Smooth muscle cell of the coronary artery (primary cell): ENCODE measurements around the gene MMP20. TPM values are rescaled to one million over a fixed set of nuclear protein-coding genes. Genes with fewer than 3 reads are reported as not detected.

Experiments
- total RNA-seq: library from RNA; depleted of rRNA; stranded (reverse); fragments of >200 nt; gene quantifications from 2 replicates; pipeline ENCODE4 v1.2.3, GENCODE V29; 2014; ENCODE audit warnings: low replicate concordance

MMP20 gene, protein sequence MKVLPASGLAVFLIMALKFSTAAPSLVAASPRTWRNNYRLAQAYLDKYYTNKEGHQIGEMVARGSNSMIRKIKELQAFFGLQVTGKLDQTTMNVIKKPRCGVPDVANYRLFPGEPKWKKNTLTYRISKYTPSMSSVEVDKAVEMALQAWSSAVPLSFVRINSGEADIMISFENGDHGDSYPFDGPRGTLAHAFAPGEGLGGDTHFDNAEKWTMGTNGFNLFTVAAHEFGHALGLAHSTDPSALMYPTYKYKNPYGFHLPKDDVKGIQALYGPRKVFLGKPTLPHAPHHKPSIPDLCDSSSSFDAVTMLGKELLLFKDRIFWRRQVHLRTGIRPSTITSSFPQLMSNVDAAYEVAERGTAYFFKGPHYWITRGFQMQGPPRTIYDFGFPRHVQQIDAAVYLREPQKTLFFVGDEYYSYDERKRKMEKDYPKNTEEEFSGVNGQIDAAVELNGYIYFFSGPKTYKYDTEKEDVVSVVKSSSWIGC
- not detected in 2 replicates for total RNA-seq

DNA sequence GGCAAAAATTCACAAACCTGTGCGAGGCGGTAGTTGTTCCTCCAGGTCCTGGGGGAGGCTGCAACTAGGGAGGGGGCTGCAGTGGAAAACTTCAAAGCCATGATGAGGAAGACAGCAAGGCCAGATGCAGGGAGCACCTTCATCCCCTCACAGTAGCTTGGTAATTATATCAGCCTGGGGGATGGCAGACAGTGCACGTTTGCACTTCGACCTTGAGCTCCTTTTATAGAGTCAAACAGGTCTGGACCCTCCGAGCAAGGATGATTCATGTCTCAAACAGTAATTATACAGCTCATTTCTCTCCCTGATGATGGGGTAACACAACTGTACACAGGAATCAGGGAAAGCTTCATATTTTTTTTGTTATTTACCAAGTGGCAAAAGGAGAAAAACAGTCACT is at the start of gene MMP20:
TSS of gene MMP20 (minus strand) at position 156 of the 400 bp plus-strand sequence. CDS start at position 143, 13 bp downstream.

DNA sequence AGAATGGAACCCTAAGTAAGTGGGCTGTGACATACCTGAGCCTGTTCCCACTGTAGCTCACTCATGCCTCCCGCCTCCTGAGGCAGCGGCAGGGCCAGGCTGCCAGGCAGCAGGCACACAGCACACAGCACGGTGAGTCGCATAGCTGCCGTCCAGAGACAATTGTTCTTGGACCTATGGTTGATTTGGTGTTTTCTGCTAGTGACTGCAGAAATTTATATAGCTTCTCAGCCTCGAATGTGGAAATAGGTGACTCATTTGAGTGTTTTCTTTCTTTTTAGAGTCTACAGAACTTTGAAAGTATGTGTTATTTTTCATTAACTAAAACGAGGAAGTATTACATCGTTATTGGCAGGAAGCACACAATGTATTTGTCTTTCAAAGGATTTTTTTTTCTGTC is 94.6 kb downstream of the MMP20 start, which contains the start of gene MMP7:
TSS of gene MMP7 (minus strand) at position 190 of the 400 bp plus-strand sequence. CDS start at position 143, 47 bp downstream.

Other genes with a start within 250 kb of the MMP20 start
- 60.4 and 86.6 TPM in 2 replicates for gene TMEM123, start 172.6 kb downstream of the MMP20 start, total RNA-seq
- not detected in 2 replicates for gene MMP7, start 94.6 kb downstream of the MMP20 start, total RNA-seq
- gene MMP27, start 80.4 kb upstream of the MMP20 start, total RNA-seq, result 1.3 TPM in 1 of 2 replicates, not detected in the other
- gene MMP8, start 99.6 kb upstream of the MMP20 start, total RNA-seq, result not detected in 2 replicates
- gene MMP10, start 155.3 kb upstream of the MMP20 start, total RNA-seq, result 0.35 and 3.2 TPM in 2 replicates
- 73.8 and 4,826 TPM in 2 replicates for gene MMP1, start 172.8 kb upstream of the MMP20 start, total RNA-seq
- 0.08 and 76.1 TPM in 2 replicates for gene MMP3, start 218.3 kb upstream of the MMP20 start, total RNA-seq
- gene MMP12, start 249.7 kb upstream of the MMP20 start, total RNA-seq, result under 0.01 and 9.1 TPM in 2 replicates